ENCODE measurements around the gene RTL10. TPM values are rescaled to one million over a fixed set of nuclear protein-coding genes. Genes with fewer than 3 reads are reported as not detected.

Gene RTL10
- total and polyA plus RNA-seq, 2 of the 8 experiments (the other 6 are each of a cell fraction or from before 2014, with no cell fraction given) = 11.5 to 18.8 TPM

- no peaks in the 10 kb centered on the region for H3K27me3 ChIP-seq (replicated peaks in 1 of 4; ENCODE audit: control insufficient read depth in 3 of 4, extremely low read depth in 1 of 4, insufficient read depth in 3 of 4, low read length in 3 of 4)
- no peak overlapping the region for H4K91ac ChIP-seq (replicated peaks; ENCODE audit: insufficient read length, low read length)
- H3K18ac ChIP-seq (ENCODE audit: extremely low read depth, low read length) = no peak overlapping the region
- no peaks in the 10 kb centered on the region for H3K9me3 ChIP-seq (ENCODE audit: insufficient read depth in 2 of 2, low read depth in 1 of 2, low read length in 1 of 2)
- H2BK20ac ChIP-seq (ENCODE audit: low read length) = no peak overlapping the region
- FAIRE-seq (no peak), DNase-seq (ENCODE audit: low read depth in 1 of 2, low spot score in 2 of 2) (no peak)
- no peaks in the 10 kb centered on the region for H3K79me1 ChIP-seq (ENCODE audit: low read depth, low read length)
- H2BK5ac ChIP-seq (ENCODE audit: low read depth, low read length) = no peak overlapping the region
- no peaks in the 10 kb centered on the region for H3K36me3 ChIP-seq (ENCODE audit: control insufficient read depth in 2 of 4, insufficient read depth in 4 of 4, low read length in 3 of 4)
- no peak for TF ChIP-seq CTBP2 (IDR thresholded peaks at IDR 0.05; ENCODE audit: borderline replicate concordance, insufficient read depth, insufficient read length, low read length)
- TF ChIP-seq NANOG (IDR thresholded peaks at IDR 0.05; ENCODE audit: insufficient read depth, low read depth, low read length, poor library complexity, severe bottlenecking) = no peak
- no peak for TF ChIP-seq HDAC6 (IDR thresholded peaks at IDR 0.05; ENCODE audit: low read depth, low read length)
- TF ChIP-seq ASH2L (IDR thresholded peaks at IDR 0.05; ENCODE audit: low read length) = no peak
- TF ChIP-seq SP1 (IDR thresholded peaks at IDR 0.05; ENCODE audit: low read depth, low read length) = no peak
- TF ChIP-seq, protein P1, sequence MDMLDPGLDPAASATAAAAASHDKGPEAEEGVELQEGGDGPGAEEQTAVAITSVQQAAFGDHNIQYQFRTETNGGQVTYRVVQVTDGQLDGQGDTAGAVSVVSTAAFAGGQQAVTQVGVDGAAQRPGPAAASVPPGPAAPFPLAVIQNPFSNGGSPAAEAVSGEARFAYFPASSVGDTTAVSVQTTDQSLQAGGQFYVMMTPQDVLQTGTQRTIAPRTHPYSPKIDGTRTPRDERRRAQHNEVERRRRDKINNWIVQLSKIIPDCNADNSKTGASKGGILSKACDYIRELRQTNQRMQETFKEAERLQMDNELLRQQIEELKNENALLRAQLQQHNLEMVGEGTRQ (IDR thresholded peaks at IDR 0.05; ENCODE audit: low read length) = no peak
- no peak for TF ChIP-seq EZH2 (IDR thresholded peaks at IDR 0.05; ENCODE audit: low read depth, low read length, severe bottlenecking)
- no peak for TF ChIP-seq MAFK (IDR thresholded peaks at IDR 0.05; ENCODE audit: low read depth, low read length)
- H3K79me2 ChIP-seq (ENCODE audit: control insufficient read depth in 1 of 2, insufficient read depth in 2 of 2, low read length in 2 of 2) = no peaks in the 10 kb centered on the region
- H3K56ac ChIP-seq (replicated peaks; ENCODE audit: insufficient read length, low read depth, low read length) = no peak overlapping the region
- no peaks in the 10 kb centered on the region; a peak in 1 of 7 replicates for H3K4me1 ChIP-seq (replicated peaks in 1 of 4; ENCODE audit: control insufficient read depth in 3 of 4, insufficient read depth in 4 of 4, low read length in 3 of 4)
- H3K14ac ChIP-seq (ENCODE audit: insufficient read length) = no peak overlapping the region
- no peak overlapping the region for H2BK15ac ChIP-seq (ENCODE audit: low read length)
- H2BK12ac ChIP-seq (ENCODE audit: low read depth, low read length) = no peak overlapping the region
- ChIA-PET CTCF (ENCODE audit: partially characterized antibody) (interaction anchor here (0.6 to 3.2 kb wide), 9 partner anchors 9 to 103 kb away, joined by 3 to 14 read pairs (median 4); no protein-coding TSS in a partner anchor), POLR2A (ENCODE audit: partially characterized antibody) (no interaction called here)
- H4K20me1 ChIP-seq (replicated peaks in 1 of 2; ENCODE audit: control insufficient read depth in 1 of 2, insufficient read depth in 2 of 2, low read length in 2 of 2) = peaks cover 0 to 3% of the 10 kb centered on the region in 2 experiments
- no peak overlapping the region for H3K4ac ChIP-seq (replicated peaks; ENCODE audit: insufficient read length, low read depth, low read length)
- H2AK5ac ChIP-seq (ENCODE audit: low read depth, low read length) = no peak overlapping the region
- no peak overlapping the region for H2AFZ ChIP-seq (ENCODE audit: low read length)
- no peak overlapping the region for H3K9ac ChIP-seq (replicated peaks in 1 of 4; ENCODE audit: extremely low read depth in 1 of 4, low read depth in 3 of 4, low read length in 3 of 4)
- no peak overlapping the region for H4K8ac ChIP-seq (ENCODE audit: extremely low read depth, insufficient read depth, low read length)
- H3K27ac ChIP-seq (ENCODE audit: low read depth, low read length) = no peak overlapping the region
- no peak overlapping the region for H3K4me2 ChIP-seq (ENCODE audit: insufficient read depth in 1 of 2, low read depth in 2 of 2, low read length in 2 of 2)
- no peak overlapping the region for H3K4me3 ChIP-seq (ENCODE audit: extremely low read depth in 1 of 4, insufficient read depth in 2 of 4, low read depth in 3 of 4, low read length in 4 of 4)
- no peak overlapping the region for H2BK120ac ChIP-seq (replicated peaks; ENCODE audit: low read depth, low read length)
- H4K5ac ChIP-seq (ENCODE audit: insufficient read length, low read depth, low read length) = no peak overlapping the region
- no peaks in the 10 kb centered on the region for H3K23me2 ChIP-seq (ENCODE audit: low read depth, low read length)
- H3K23ac ChIP-seq (ENCODE audit: insufficient read length) = no peak overlapping the region
- 81% methylated on average over 22 of the region's 23 CpGs; no CpG with 5 or more reads in 1 of the 2 experiments for WGBS, 2 experiments (ENCODE audit: extremely low coverage in 1 of 2, insufficient coverage in 1 of 2, insufficient read length in 1 of 2, insufficient replicate concordance in 2 of 2, low coverage in 1 of 2, low lambda C conversion rate in 2 of 2, missing lambda C conversion rate in 1 of 2)
These were observed 44.1 kb downstream of the RTL10 start for GRCh38 chr22:19810381-19811201.
